Ammon's horn (tissue), 1 donor: ENCODE measurements around the gene RPS6KB1.
"Not testable (repeated sequence)": the region's sequence is repeated elsewhere in the genome, so short reads cannot be mapped to it uniquely, and the experiment has no call there.

Source experiments
- DNase-seq: peaks from one replicate; pipeline ENCODE4 v3.0.0-alpha.2; 2016; ENCODE audit warnings: low spot score

RPS6KB1 gene

DNA sequence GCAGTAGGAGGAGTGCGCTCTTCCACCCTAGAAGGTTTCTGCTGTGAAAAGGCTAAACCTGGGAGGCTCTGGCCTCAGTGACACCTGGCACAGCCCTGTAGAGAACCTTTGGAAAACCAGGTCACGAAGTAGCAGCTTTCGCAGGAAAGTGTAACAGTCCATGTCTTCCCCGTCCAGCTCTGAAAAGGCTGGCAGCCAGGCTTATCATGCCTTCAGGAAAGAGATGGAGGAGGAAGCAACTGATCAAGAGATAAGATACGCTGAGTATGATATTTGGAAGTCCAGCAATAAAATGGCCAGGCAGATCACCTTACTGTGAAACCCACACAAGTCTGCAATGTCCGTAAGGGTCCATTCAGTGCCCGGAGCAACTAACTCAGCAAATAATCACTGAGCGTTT lies 22.4 kb upstream of the RPS6KB1 start:
- DNase-seq = no peak

DNA sequence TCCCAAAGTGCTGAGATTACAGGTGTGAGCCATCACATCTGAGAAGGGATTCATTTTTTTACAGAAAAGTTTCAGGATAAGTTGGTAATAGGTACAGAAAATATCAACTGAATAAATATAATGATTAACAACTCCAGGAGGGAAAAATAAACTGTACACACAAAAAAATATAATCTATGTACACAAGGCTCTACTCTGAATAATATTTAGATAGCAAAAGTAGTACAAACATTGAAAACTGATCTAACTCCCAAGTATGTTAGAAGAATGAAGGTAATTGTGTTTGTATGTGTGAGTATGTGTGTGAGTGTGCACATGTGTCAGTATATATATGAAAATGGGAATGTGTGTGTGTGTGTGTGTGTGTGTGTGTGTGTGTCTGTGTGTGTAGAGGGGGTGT lies 20.6 kb upstream of the RPS6KB1 start:
- DNase-seq = no peak

DNA sequence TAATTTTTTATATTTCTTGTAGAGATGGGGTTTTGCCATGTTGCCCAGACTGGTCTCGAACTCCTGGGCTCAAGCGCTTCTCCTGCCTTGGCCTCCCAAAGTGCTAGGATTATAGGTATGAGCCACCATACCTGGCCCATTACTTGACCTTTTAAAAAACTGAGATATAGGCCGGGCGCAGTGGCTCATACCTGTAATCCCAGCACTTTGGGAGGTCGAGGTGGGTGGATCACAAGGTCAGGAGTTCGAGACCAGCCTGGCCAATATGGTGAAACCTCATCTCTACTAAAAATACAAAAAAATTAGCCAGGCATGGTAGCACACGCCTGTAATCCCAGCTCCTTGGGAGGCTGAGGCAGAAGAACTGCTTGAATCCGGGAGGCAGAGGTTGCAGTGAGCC lies 19.5 kb upstream of the RPS6KB1 start:
- DNase-seq = not testable (repeated sequence)

DNA sequence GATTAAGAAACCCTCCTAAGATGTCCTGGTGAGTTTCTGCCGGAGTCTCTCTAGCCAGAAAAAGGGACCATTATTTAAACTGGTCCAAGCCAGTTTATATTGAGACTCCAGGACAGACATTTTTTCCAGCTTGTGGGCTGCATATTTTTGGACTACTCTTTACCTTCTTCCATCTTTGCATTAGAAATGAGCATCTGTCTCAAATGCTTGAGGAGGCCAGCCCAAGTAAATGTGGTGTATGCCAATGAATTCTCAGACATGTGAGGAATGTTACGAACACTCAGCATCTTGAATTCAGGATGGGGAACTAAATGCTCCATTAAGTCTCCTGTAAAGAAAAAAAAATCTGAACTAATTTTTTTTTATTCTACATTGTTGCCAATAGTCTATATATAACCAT lies 18.5 kb upstream of the RPS6KB1 start:
- no peak for DNase-seq

DNA sequence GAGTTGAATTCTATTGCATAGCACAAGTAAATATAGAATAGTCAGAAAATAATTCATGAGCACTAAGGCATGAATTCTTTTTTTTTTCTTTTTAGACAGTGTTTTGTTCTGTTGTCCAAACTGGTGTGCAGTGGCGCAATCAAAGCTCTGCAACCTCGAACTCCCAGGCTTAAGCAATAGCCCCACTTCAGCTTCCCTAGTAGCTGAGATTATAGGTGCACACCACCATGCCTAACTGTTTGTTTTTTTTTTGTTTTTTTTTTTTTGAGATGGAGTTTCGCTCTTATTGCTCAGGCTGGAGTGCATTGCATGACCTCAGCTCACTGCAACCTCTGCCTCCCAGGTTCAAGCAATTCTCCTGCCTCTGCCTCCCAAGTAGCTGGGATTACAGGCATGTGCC lies 16.8 kb upstream of the RPS6KB1 start:
- no peak for DNase-seq

DNA sequence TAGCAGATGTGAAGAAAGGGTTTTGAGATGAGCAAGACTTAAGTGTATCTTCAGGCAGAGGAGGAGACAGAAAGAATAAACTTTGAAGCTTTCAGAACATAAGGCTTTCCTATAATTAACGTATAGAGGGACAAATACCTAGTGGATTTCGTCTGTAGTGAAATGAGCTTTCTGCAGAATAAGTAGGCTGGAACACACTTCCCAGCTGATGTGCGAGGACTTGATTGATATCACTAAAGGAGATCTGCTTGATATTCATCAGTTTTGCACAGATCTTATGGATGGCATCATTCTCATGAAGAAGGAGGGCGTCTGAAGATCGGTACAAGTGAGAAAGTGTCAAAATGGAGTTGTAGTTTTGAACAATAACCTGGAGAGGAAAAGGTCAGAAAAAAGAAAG lies 15.0 kb upstream of the RPS6KB1 start:
- no peak for DNase-seq

DNA sequence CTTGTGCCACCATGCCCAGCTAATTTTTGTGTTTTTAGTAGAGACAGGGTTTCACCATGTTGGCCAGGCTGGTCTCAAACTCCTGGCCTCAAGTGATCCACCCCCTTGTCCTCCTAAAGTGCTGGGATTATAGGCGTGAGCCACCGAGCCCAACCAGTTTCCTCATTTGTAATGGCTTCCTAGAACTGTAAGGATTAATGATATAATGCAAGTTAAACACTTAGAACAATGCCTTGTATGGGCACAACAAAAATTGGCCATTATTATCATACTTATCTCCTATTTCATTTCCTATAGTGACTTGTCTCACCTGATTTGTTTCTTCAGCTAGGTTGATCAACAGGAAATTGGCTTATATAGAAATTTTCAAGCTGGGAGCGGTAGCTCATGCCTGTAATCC lies 14.3 kb upstream of the RPS6KB1 start:
- DNase-seq = no peak

DNA sequence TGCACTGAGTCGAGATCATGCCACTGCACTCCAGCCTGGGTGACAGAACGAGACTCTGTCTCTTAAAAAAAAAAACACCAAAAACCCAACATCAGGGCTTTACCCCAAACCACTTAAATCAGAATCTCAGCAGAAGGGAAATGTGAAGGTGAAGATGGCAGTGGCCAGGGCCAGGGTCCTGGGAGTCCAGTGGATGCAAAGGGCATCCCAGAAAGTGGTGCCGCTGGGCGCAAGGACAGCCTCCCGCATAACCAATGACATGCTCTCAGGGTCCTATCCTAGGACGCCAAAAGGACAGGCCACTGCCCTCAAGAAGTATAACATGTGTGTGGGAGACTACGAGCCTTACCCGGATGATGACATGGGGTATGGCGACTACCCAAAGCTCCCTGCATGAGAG lies 8.1 kb upstream of the RPS6KB1 start:
- DNase-seq = no peak

DNA sequence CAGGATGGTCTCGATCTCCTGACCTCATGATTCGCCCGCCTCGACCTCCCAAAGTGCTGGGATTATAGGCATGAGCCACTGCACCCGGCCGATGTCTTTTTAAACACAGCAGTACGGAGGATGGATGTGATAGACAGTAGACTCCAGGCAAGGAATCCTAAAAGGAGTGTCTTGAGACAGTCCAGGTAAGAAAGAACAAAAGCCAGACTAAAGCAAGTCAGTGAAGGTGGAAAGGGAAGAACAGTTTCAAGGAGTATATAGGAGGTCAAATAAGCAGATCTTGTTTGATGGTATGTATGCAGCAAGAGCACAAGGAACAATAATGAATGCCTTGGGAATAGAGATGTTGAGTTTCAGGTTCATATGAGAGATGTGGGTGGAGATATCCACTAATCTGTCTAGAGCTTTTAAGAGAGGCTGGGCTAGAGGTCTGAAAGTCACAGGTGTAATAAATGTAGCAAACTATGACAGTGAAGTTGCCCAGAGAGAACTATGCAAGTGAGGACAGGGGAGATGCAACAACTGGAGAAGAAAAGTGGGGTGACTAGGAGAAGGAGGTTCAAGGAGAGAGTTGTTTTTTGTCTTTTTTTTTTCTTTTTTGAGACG lies 4.7 kb upstream of the RPS6KB1 start:
- no peak for DNase-seq

DNA sequence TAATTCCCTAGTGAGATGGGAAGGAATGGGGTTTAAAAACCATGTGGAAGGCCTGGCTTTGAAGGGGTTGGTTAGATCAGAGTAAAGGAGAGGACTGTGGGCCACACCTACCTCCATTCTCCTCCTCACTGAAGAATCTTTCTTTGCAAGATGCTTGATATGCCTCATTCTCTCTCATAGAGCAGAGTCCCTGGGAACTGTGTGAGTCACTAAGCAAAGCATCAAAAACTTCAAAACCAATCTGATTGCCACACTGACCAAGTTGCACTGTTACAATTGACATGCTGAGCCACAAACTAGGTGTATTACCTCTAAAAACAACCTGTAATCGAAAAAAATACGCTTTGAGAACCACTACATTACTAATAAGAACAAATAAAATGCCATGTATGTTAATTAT lies 2.2 kb upstream of the RPS6KB1 start:
- no peak for DNase-seq

DNA sequence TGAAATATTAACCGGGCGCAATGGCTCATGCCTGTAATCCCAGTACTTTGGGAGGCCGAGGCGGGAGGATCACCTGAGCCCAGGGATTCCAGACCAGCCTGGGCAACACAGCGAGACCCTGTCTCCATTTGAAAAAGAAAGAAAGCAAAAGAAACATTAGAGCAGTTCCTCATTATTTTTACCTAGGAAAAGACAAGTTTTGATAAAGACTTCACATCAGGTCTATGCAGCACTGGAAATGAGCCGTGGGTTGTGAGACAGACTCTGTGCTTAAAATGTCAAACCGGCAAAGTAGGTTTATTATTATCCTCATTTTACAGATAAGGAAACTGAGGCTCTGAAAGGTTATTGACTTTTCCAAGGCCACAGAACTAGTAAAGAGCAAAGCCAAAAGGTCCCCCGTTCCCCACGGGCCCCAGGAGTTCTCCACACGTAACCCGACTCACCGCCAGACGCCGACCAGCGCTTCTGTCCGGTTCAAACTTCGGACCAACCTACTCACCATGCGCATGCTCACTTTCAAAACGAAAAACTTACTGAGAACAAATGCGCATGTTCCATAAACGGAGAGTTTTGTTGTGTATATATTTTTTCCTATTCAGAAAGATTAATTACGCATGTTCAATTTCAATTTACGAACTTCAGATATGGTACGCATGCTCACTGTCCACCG lies 534 bp upstream of the RPS6KB1 start:
- DNase-seq = no peak

DNA sequence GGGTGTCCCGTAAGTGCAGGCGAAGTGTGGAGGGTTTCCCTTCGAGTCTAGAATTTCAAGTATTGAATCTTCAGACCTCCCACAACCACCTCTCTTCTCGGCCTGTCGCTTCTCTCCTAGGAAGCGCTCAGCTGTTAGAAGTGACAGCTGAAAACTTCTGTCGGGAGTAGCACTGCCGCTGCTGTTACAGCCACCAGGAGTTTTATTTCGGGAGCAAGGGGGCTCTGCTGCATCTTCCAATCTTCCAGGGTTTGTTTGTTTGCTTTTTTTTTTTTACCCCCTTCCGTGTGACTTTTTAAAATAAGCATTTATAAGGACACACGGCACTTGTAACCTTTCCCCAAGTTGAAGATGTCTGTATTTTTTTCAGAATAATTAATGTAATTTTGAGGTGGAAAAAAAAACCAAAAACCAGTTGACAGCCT lies 767 bp downstream of the RPS6KB1 start:
- DNase-seq = no peak

DNA sequence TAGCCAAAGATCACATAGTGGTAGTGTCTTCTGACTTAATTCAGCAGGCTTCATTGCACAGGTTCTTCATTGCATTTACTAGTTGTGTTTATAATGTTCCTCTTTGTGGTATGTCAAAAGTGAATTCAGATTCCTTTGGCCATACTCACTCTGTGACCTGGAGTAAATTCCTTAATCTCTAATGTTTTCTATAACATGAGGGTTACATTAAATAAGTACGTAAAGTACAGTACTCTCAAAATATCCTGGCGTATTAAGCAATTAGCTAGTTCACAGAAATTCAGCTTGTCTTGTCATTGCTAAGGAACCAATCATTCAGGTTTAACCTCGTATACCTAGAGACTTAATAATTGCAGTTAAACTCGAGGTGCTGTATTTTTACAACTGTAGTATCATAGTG lies 4.2 kb downstream of the RPS6KB1 start:
- no peak for DNase-seq

DNA sequence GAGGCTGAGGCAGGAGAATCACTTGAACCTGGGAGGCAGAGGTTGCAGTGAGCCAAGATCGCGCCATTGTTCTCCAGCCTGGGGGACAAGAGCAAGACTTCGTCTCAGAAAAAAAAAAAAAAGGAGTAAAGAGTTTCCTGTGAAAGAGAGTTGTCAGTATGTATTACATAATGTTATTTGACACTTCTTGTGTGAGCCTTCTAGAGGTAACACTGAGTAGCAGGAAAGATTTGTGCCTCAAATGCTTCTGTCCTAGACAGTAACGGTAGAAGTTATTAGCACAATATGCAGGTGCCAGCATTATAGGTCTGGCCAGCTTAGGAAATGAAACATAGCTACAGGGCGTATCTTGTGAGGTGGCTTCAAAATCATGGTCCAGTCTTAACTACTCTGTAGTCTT lies 6.2 kb downstream of the RPS6KB1 start:
- no peak for DNase-seq

DNA sequence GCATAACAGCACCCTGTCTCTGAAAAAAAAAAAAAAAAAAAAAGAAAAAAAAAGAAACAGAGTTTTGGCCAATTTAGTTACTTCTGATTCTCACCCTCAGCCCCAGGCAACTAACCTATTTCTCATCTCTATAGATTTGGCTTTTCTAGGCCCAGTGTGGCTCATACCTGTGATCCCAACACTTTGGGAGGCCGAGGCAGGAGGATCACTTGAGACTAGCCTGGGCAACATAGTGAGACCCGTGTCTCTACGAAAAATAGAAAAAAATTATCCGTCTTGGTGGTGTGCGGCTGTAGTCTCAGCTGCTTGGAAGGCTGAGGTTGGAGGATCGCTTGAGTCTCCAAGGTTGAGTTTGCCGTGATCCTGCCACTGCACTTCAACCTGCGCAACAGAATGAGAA lies 8.7 kb downstream of the RPS6KB1 start:
- DNase-seq = no peak

DNA sequence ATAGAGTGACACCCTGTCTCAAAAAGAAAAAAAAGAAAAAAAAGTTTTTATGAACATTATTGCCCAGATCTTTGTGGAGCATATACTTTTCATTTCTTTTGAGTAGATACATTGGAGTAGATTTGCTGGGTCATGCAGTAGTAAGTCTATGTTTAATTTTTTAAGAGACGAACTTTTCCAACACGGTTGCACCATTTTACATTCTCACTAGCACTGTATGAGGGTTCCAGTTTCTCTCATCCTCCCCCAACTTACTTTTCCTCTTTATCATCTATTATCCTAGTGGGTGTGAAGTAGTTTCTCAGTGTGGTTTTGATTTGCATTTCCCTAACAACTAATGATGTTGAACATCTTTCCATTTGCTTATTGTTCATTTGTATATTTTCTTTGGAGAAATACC lies 10.5 kb downstream of the RPS6KB1 start:
- no peak for DNase-seq

DNA sequence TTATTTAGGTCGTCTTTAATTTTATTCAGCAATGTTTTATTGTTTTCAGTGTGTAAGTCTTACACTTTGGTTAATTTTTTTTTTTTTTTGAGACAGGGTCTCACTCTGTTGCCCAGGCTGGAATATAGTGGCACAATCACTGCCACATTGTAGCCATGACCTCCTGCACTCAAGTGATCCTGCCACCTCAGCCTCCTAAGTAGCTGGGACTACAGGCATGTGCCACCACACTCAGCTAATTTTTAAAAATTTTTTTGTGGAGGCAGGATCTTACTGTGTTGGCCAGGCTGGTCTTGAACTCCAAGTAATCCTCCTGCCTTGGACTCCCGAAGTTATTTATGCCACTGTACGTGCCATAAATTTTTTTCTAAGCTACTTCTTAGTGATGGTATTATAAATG lies 14.5 kb downstream of the RPS6KB1 start:
- no peak for DNase-seq

DNA sequence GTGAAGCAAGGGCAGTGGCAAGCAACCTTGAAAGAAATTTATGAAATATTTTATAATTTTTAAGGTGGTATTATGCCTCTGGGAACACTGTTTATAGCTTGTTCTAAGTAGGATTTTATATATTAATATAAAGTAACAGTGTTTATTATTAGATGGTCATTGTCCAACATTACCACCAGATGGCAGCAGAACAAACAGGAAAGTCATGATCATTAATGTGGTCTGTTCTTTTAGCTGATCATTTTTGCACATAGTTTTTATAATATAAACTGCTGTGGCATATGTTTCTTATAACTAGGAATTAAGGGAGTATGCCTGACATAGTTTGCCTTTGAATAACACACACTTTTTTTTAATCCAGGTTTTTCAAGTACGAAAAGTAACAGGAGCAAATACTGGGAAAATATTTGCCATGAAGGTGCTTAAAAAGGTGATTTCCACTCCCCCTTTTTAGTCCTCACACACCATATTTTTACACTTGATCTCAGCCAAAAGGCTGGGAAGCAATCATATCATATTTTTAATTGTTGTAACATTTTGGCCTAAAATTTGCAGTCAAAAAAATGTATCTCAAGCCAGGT lies 21.4 kb downstream of the RPS6KB1 start:
- peak; percentile 55 for DNase-seq

DNA sequence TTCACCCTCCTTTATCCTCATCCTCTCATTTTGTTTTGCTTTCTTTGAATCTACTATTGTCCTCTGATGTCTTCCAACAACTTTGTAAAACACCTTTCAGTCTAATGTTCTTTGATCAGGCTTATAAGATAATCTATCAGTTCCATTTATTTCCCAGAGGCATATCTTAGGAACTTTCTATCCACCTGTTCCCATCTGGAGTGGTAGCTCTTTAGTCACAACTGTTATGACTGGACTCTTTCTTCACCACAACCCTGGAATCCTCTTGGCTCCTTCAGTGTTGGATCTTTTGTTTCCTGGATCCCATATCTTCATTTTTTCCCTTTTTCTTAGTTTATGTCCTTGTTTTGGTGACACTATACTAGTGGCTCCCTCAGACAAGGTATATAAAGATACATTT lies 23.5 kb downstream of the RPS6KB1 start:
- DNase-seq = no peak

DNA sequence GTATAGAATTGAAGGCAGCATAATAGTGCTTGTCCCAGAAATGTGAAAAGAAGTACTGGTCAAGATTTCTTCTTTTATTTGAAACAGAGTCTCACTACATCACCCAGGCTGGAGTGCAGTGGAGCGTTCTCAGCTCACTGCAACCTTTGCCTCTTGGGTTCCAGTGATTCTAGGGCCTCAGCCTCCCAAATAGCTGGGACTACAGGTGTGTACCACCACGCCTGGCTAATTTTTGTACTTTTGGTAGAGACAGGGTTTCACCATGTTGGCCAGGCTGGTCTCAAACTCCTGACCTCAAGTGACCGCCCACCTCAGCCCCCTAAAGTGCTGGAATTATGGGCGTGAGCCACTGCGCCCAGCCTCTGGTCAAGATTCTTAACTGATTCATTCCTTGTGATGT lies 27.7 kb downstream of the RPS6KB1 start:
- DNase-seq = not testable (repeated sequence)

DNA sequence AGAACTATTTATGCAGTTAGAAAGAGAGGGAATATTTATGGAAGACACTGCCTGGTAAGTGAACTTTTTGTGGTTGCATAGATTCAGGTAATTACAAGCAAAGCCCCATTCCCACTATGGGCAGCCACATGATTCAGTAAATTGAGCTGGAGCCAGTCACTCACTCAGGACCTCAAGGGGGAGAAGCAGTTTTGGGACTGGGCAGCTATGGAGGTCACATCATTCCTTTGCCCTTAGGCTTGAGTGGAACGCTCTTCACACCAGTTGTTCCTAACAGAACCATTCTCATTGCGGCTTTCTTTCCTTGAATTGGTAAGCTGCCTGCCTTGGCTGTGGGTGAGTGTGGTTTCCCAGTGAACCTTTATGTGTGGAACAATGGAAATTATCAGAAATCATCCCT lies 37.2 kb downstream of the RPS6KB1 start:
- DNase-seq = not testable (repeated sequence)

DNA sequence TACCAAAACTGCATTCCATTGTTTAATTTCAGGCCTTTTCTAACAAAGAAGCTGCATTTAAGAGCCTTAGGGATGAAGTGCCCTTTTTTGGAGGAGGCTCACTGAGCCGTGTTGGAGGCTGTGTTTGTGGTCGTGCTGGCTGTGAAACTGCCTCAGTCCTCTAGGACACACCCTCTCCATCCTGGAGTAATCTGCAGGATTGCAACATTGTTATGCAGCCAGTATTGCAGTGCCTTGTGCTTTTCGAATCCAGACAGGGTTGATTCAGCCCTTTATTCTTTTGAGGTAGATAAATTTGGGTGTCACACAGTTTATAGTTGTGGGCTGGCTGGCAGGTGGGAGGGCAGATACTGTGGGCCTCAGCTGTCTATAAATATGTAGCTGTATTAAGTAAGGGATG lies 37.8 kb downstream of the RPS6KB1 start:
- not testable (repeated sequence) for DNase-seq

DNA sequence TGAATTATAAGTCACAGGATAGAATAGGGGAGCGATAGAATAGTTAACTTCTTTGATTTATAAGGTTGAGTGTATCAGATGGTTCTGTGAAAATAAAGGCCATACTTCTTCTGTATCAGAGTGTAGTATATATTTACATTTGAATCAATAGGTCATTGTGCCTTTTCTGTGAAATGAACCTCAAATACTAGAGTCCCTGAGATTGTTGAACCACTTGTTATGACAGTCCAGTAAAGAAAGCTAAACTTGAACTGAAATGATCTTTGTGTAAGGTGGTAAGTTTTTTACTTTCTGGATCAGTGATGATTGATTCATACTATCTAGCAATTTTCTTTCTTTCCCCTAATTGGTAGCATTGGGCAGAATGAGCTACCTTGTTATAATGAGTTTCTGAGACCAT lies 40.4 kb downstream of the RPS6KB1 start:
- DNase-seq = not testable (repeated sequence)

DNA sequence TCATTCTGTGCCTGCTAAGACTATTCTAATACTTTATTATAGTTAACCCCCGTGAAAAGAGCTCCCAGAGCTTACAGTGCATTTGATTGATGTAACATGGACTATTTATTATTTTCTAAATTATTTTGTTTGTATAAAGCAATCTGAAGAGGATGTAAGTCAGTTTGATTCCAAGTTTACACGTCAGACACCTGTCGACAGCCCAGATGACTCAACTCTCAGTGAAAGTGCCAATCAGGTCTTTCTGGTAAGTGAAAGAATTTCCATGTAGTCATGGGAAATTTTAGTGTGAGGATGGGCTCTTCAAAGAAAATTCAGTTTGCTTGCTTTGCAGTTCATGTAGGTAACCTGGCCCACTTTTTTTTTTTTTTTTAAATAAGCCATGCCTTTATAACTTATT lies 47.8 kb downstream of the RPS6KB1 start:
- not testable (repeated sequence) for DNase-seq
